ENCODE results near the gene WDR77. TPM values are rescaled to one million over a fixed set of nuclear protein-coding genes. Genes with fewer than 3 reads are reported as not detected.

Gene WDR77
- polyA plus RNA-seq, 3 donors: 26.4 to 62.2 (median 28.1) TPM

DNA sequence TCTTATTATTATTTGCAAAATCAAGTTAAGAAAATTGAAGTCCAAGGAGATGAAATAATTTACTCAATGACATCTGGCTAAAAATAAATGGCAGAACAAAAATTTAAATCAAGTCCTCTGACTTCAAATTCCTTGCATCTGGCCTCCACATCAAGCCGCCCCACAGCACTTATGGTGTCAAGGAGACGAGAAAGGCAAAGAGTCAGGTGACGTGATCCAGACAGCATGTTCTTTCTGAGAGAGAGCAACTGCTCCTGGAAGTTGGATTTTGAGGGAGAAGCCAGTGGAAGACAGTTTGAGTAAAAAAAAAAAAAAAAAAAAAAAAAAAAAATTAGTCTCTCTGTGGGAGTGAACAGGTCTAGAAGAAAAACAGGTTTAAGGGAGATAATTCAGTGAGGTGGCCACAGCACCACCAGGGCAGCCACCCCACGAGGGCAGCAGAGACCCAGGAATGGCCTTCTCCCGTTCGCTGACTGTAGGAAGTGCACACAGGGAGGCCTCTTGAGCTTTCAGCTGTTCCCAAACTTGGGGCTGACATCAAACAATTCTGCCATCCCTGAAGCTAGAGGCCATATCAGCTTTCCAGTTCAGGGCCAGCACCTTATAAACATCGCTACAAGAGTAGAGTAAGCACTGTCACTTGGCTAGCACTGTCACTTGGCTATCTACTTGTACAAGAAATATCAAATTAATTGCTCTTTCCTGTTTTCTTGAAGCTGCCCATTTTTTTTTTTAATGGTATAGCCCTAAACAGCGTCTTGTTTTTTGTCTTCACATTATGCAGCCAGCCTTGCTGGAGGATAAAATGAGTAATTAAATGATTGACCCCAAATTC, 32.5 kb upstream of the WDR77 start:
- H3K9ac ChIP-seq (ENCODE audit: insufficient read depth, low read length, poor library complexity, severe bottlenecking): no peak overlapping the region
- H3K4me2 ChIP-seq (replicated peaks; ENCODE audit: extremely low read depth, low read length, poor library complexity, severe bottlenecking): no peak overlapping the region
- peak; percentile 71 to 85 (median 77) for DNase-seq
- H3K4me3 Mint-ChIP-seq: no peak overlapping the region
- peaks cover 70% of the 10 kb centered on the region for H3K4me1 Mint-ChIP-seq
- peak overlapping the region in 1 of 2 donors; percentile 74 for H3K27ac ChIP-seq (ENCODE audit: low read depth in 1 of 2, low read length in 2 of 2)
- peaks cover 61 to 63% of the 10 kb centered on the region in 2 donors for H3K4me1 ChIP-seq (ENCODE audit: control insufficient read depth in 1 of 2, insufficient read depth in 2 of 2, low read length in 2 of 2)
- H3K27me3 Mint-ChIP-seq (ENCODE audit: low read depth in 3 of 3): no peaks in the 10 kb centered on the region
- no peaks in the 10 kb centered on the region for H3K9me3 Mint-ChIP-seq
- no peak overlapping the region for H3K4me3 ChIP-seq (replicated peaks in 1 of 3; ENCODE audit: low read depth in 2 of 3, low read length in 3 of 3)
- peak overlapping the region in 5 of 7 donors; percentile 38 to 81 (median 46) for H3K27ac Mint-ChIP-seq
- H3K36me3 ChIP-seq (replicated peaks in 1 of 2; ENCODE audit: control insufficient read depth in 1 of 2, insufficient read depth in 2 of 2, low read length in 2 of 2): peaks cover 12 to 16% of the 10 kb centered on the region in 2 donors
- no peaks in the 10 kb centered on the region for H3K9me3 ChIP-seq (replicated peaks in 1 of 2; ENCODE audit: control insufficient read depth in 1 of 2, insufficient read depth in 1 of 2, low read length in 2 of 2)
- H3K27me3 ChIP-seq (ENCODE audit: control insufficient read depth in 2 of 2, insufficient read depth in 2 of 2, low read length in 2 of 2): no peaks in the 10 kb centered on the region
- H2AFZ ChIP-seq (ENCODE audit: insufficient read depth, low read depth, low read length, poor library complexity, severe bottlenecking): peak overlapping the region; percentile 52
- TF ChIP-seq, protein P1, sequence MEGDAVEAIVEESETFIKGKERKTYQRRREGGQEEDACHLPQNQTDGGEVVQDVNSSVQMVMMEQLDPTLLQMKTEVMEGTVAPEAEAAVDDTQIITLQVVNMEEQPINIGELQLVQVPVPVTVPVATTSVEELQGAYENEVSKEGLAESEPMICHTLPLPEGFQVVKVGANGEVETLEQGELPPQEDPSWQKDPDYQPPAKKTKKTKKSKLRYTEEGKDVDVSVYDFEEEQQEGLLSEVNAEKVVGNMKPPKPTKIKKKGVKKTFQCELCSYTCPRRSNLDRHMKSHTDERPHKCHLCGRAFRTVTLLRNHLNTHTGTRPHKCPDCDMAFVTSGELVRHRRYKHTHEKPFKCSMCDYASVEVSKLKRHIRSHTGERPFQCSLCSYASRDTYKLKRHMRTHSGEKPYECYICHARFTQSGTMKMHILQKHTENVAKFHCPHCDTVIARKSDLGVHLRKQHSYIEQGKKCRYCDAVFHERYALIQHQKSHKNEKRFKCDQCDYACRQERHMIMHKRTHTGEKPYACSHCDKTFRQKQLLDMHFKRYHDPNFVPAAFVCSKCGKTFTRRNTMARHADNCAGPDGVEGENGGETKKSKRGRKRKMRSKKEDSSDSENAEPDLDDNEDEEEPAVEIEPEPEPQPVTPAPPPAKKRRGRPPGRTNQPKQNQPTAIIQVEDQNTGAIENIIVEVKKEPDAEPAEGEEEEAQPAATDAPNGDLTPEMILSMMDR (IDR thresholded peaks at IDR 0.05): peak; percentile 81
- H3K36me3 Mint-ChIP-seq: peaks cover 17 to 18% of the 10 kb centered on the region in 2 donors
- WGBS (ENCODE audit: insufficient coverage): 38% methylated on average over 7 of the region's 8 CpGs
- no peaks in the 10 kb centered on the region for H4K20me1 ChIP-seq (ENCODE audit: insufficient read depth, low read length)
- H3K79me2 ChIP-seq (ENCODE audit: insufficient read depth, low read length): peaks cover 20% of the 10 kb centered on the region
- intact Hi-C loops (cut with micrococcal nuclease): loop anchor here (5.0 to 10.0 kb wide), 3 partner anchors 36 to 263 kb away; no protein-coding TSS in a partner anchor

DNA sequence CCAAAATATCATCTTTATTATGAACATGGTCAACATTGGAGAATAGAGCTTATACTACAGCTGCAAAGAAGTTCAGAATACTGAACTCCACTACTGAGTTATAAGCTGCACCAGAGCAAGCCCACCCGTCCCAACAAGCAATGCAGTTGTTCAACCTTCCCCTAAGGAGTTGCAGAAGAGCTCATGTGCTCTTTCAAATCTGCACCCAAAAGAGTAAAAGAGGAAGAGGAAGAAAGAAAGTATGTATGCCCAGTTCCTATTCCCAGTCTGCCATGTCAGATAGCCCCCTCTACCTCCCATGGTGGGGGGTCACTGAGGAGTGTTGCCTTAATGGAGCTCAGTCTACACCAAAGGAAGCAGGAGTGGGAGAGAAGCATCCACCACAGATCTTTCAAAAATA, 31.6 kb upstream of the WDR77 start:
- H3K27me3 Mint-ChIP-seq (ENCODE audit: low read depth in 3 of 3): no peaks in the 10 kb centered on the region
- H3K9ac ChIP-seq (ENCODE audit: insufficient read depth, low read length, poor library complexity, severe bottlenecking): no peak overlapping the region
- DNase-seq: peak in 2 of 3 donors; percentile 31 to 51
- no peak overlapping the region for H3K4me3 Mint-ChIP-seq
- H3K4me2 ChIP-seq (replicated peaks; ENCODE audit: extremely low read depth, low read length, poor library complexity, severe bottlenecking): peak overlapping the region; percentile 15
- no peaks in the 10 kb centered on the region for H3K9me3 Mint-ChIP-seq
- no peak overlapping the region for H2AFZ ChIP-seq (ENCODE audit: insufficient read depth, low read depth, low read length, poor library complexity, severe bottlenecking)
- no peaks in the 10 kb centered on the region for H3K27me3 ChIP-seq (ENCODE audit: control insufficient read depth in 2 of 2, insufficient read depth in 2 of 2, low read length in 2 of 2)
- peak overlapping the region in 1 of 3 experiments; percentile 21 for H3K4me3 ChIP-seq (replicated peaks in 1 of 3; ENCODE audit: low read depth in 2 of 3, low read length in 3 of 3)
- peak overlapping the region in 1 of 2 donors; percentile 74 for H3K27ac ChIP-seq (ENCODE audit: low read depth in 1 of 2, low read length in 2 of 2)
- intact Hi-C loops (cut with micrococcal nuclease): loop anchor here (5.0 to 10.0 kb wide), 3 partner anchors 37 to 264 kb away; no protein-coding TSS in a partner anchor
- no peaks in the 10 kb centered on the region for H3K9me3 ChIP-seq (replicated peaks in 1 of 2; ENCODE audit: control insufficient read depth in 1 of 2, insufficient read depth in 1 of 2, low read length in 2 of 2)
- peak overlapping the region; percentile 51 to 90 (median 77) for H3K27ac Mint-ChIP-seq
- WGBS (ENCODE audit: insufficient coverage): no CpG with 5 or more reads among the region's 1 CpG
- peaks cover 29% of the 10 kb centered on the region for H3K79me2 ChIP-seq (ENCODE audit: insufficient read depth, low read length)
- H3K36me3 ChIP-seq (replicated peaks in 1 of 2; ENCODE audit: control insufficient read depth in 1 of 2, insufficient read depth in 2 of 2, low read length in 2 of 2): peaks cover 12 to 16% of the 10 kb centered on the region in 2 donors
- H3K4me1 Mint-ChIP-seq: peaks cover 79% of the 10 kb centered on the region
- no peaks in the 10 kb centered on the region for H4K20me1 ChIP-seq (ENCODE audit: insufficient read depth, low read length)
- TF ChIP-seq, protein P1 (IDR thresholded peaks at IDR 0.05): no peak
- peaks cover 22 to 23% of the 10 kb centered on the region in 2 donors for H3K36me3 Mint-ChIP-seq
- H3K4me1 ChIP-seq (ENCODE audit: control insufficient read depth in 1 of 2, insufficient read depth in 2 of 2, low read length in 2 of 2): peaks cover 71% of the 10 kb centered on the region in 2 donors
